HT-29 (cell line): Measurements from ENCODE around the gene NTM. TPM values are rescaled to one million over a fixed set of nuclear protein-coding genes. Genes with fewer than 3 reads are reported as not detected.
"Not testable (repeated sequence)": the region's sequence is repeated elsewhere in the genome, so short reads cannot be mapped to it uniquely, and the experiment has no call there.

Experiments
- DNase-seq: peaks from one replicate; pipeline ENCODE4 v3.0.0-alpha.2; 2015; ENCODE audit warnings: low spot score
- total RNA-seq: library from RNA; depleted of rRNA; stranded (reverse); fragments of >200 nt; shearing (Covaris generic); gene quantifications from 2 replicates; pipeline ENCODE4 v1.2.3, GENCODE V29; 2014

NTM gene
- total RNA-seq, 1 experiment from 2014 or later, result not detected

DNA sequence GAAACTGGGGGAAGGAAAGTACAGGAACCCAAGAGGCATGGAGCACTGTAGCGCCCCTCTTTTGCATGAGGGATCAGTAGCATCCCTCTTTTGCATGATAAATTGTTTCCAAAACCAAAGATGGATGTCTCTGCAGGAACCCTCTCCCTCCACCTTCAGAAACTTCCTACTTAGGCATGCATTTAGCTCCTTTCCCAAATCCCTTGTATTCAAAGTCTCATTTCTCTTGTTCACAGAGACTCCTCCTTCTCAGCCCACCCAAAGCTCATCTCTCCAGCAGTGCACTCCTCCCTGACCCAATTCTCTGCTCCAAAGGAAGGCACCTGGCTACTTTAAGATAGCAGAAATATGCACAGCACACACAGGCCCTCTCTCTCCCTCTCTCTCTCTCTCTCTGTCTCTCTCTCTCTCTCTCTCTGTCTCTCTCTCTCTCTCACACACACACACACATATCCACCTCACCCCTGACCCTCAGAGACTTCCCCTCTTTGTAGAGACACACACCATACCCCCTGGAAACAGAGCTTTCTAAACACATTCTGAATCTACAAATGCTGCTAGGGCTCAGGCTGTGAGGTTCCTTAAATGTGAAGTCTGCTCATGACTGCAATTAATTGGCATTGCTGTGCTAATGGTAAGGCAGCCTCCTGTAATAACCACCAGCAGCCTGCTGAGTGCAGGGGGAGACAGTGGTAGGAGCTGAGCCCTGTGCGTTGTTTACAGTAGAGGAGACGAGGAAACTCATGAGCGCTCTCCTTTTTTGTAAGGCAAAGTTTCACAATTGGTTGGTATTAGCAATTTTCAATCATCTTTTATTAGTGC, 519.6 kb downstream of the NTM start:
- no peak for DNase-seq

DNA sequence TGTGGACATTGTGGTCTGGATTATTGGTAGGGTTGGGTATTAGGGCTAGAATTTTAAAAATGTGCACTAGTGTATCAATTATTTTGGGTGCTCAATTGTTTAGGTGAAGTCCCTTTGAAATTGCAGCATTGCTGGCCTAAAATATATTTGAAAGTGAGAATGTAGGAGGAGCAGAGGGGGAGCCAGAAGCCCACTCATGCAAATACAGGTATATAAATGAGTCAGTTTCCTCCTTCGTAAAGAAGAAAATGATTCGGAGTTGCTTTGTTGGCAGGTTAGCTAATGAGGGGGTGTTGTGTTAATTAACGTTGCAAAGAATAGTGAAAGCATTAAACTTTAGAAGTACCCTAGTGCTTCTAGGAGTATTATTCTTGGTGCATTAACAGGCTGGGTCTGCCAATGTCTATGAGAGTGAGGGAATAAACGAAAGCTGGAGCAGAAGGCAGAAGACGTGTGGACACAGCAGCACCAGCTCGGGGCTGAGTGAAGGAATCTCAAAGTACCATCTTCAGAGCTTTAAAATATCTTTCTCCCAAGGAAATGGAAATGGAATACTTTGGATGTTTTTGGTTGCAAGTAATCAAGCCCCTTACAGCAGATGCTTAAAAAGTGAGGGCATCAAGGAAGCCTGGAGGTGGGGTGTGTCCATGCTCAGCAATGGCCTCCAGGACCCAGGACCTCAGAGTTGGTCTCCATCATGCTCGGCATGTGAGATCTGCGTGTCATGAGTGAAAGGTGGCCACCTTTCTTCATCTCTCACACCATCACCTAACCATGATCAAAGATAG, 522.9 kb downstream of the NTM start:
- DNase-seq, result no peak

DNA sequence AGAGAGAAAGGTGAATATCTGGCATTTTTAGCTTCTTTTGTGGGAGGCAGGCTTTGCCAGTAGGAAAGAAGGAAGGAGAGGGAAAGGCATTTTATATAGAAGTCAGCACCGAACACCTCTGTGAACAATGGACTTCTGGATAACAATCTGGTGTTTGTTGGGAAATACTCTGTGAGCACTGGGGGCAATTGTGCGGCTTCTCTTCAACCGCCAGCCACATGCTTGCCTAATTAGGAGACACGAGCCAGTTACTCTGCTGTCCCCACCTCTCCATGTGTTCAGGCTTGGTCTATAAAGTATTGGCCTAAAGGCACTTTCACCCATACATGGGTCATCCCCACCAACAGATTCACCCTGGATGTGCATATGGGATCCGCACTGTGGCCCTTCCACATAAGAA, 523.6 kb downstream of the NTM start:
- DNase-seq, result no peak

DNA sequence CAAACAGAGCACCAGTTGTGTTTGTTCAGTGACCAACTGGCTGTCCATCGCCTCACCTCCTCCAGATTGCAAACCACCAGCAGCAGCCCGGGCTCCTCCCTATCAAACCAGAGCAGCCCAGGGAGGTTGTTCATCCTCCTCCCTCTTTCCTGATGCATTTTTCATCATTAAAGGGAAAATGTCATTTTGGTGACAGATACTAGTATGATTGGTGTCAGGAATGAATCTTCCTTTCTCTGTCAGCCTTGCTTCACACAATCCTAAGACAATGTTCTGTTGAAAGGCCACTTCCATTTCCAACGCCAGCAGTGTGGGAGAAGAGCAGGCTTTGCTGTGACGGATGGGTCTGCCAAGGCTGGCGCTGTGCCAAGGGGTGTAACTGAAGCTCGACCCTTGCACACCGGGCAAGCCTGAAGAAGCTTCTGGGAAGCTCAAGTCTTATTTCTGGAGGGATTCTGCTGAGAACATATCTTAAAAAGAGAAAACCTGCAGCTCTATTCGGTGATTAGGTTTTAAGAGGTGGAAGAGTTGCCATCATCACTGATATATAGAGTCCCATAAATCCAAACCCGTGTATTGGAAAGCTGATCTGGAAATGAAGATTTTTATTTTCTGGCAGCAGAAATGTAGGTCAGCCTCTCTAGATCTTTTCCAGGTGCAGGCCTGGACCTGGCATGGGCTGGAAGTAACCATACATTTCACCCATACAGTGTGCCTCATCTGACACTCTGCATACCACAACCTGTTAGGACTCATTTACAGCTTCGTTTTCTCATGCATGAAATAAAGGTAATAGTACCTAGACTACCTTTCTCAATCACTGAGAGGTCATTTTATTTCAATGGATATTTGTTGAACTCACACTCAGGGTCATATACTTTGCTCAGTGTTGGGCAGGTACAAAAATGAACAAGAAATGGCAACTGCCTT, 524.5 kb downstream of the NTM start:
- no peak for DNase-seq

GRCh38 chr11:131895865-131896264, 525.5 kb downstream of the NTM start:
- no peak for DNase-seq

DNA sequence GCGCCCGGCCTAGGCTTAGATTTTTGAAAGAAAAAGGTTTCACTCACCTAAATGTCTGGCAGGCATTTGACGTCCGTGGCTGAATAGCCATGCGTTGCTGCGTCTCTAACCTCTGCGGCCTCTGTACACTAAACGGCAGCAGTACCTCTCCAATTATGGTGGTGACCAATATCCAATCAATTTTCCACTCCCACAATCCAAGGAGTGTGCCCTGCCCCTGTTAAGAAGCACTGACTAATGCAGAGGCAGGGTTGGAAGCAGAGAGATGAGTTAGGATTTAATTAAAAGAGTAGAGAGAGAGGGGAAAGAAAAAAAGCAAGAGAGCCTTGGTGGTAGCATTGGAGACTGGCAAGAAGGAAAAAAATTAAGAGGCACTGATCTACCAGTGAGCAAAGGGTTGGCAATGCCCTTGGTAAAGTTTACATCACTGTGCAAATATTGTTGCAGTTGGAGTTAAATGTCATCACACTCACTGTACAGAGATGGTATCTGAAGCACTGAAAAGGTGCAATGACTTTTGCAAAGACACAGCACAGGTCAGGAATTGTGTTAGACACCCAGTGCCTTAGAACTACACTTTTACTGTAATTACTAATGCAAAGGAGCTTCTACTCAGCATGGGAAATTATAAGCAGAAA, 526.7 kb downstream of the NTM start:
- no peak for DNase-seq

- DNase-seq, result no peak
Measured at GRCh38 chr11:131897956-131898355, 527.5 kb downstream of the NTM start.

DNA sequence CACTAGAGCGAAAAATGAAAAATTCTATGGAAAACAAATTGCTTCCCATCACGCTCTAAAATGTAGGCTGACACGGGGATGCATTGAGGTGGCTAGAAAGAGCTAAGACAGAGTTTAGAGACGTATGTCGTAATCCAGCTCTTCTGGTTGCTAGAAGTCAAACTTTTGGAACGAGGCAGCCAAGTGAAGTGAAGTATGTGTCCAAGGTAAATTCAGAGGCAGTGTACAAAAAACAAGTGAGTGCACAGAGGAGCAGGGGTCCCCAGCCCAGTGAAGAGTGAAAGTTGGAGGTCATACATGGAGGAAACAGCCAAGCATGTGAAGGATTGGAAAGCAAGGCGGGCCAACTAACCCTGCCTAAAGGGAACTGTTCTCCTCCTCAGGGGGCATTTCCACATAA, 528.5 kb downstream of the NTM start:
- no peak for DNase-seq

DNA sequence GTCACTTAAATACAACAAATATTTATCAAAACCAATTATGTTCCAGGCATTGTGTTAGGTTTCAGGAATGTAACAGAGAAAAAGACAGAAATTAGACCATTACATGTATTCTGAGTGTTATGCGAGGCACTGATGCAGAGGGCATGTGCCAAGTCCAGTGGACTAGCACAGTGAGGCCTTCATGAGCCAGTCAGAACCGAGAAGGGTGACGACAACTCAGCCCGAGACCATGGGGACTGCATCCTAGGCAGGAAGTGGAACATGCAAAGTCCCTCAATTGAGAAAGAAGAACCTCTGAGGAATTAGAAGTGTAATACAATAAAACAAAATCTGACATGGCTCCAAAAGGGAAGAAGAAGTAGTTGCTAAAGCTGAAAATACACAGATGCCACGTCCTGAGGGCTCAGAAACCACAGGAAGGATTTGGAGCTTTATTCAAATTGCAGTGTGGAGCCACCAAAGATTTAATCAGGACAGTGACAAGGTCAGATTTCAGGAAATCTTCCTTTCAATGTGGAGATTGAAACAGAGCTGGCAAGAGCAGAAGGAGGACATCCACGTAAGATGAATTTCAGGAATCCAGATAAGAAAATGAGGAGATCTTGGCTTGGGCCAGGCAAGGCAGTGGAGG, 529.6 kb downstream of the NTM start:
- DNase-seq, result no peak

- no peak for DNase-seq
Measured at GRCh38 chr11:131902421-131902820, 532.0 kb downstream of the NTM start.

- DNase-seq, result no peak
Measured at GRCh38 chr11:131903074-131903473, 532.7 kb downstream of the NTM start.

GRCh38 chr11:131904756-131905155, 534.3 kb downstream of the NTM start:
- no peak for DNase-seq

- no peak for DNase-seq
Measured at GRCh38 chr11:131906963-131907362, 536.5 kb downstream of the NTM start.

DNA sequence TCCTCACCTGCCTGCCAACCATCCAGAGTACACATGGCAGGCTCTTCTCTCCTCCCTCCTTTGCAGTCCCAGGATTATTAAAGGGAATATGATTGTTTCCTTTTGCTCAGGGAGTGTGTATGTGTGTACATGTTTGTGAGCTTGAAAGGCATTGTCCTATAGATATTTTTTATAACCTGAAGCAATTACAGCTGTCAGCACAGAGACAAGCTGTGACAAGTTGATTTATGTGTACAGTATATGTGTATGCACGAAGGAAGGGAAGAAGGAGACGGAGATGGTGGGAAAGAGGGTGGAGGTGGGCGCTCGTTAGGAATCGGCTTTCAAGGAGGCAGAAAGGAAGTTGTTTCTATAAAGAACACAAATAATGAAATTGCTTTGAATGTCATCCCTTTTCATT, 537.0 kb downstream of the NTM start:
- no peak for DNase-seq

- no peak for DNase-seq
Measured at GRCh38 chr11:131908316-131908715, 537.9 kb downstream of the NTM start.

GRCh38 chr11:131909426-131910177, 539.2 kb downstream of the NTM start:
- DNase-seq, result no peak

DNA sequence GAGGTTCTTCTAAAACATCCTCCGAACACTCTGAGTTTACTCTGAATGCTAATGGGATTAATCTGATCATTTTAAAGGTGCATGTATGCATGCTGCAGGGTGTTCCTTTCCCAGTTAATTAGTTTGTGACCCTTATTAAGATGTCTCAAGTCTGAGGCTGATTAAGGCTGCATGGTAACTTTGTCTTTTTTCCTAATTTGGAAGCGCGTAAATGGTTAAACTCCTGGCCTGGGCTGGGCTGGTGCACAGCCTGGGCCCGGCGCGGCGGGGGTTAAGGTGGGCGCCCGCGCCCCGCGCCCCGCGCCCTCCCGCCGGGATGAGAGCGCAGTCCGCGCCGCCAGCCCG, 539.7 kb downstream of the NTM start:
- DNase-seq, result no peak

GRCh38 chr11:131910523-131911387, 540.3 kb downstream of the NTM start:
- no peak for DNase-seq

DNA sequence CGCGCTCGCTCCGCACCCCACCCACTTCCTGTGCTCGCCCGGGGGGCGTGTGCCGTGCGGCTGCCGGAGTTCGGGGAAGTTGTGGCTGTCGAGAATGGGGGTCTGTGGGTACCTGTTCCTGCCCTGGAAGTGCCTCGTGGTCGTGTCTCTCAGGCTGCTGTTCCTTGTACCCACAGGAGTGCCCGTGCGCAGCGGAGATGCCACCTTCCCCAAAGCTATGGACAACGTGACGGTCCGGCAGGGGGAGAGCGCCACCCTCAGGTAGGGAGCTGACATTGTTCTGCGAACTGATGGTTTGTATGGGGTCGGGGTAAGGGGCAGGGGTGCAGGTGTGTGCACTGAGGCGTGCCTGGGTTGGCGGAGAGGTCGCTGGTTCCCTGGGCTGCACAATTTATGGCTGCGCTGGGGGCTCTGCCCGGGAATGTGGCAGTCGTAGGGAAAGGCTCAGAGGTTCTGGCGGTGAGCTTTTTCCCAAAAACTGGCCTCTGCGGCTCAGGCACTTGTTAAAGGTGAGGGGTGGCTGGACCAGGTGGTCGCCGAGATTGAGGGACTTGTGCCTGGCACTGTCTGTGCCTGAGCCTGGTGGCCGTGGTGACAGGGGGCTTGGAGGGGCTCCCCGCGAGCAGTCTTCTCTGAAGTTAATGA, 541.1 kb downstream of the NTM start:
- DNase-seq, result not testable (repeated sequence)
